Duodenal mucosa (tissue), 2 donors: ENCODE data around the gene TFEB.
A peak's percentile ranks its signal among the peaks of the same experiment; 100 is the strongest.

ENCODE experiments used
- H3K27ac ChIP-seq: one replicate; pipeline ENCODE4 v1.7.0; 2013; ENCODE audit warnings: low read depth, low read length
- H3K27me3 ChIP-seq, 2 donors: one replicate each; pipeline ENCODE4 v1.7.0; 2013; ENCODE audit warnings: low read length in 2 of 2, control low read depth in 1 of 2; ENCODE audit not compliant: insufficient read depth in 2 of 2, control insufficient read depth in 1 of 2
- H3K36me3 ChIP-seq, 2 donors: one replicate each; pipeline ENCODE4 v1.7.0; 2013; ENCODE audit warnings: low read length in 2 of 2, control low read depth in 1 of 2; ENCODE audit not compliant: insufficient read depth in 2 of 2, control insufficient read depth in 1 of 2
- H3K4me1 ChIP-seq, 2 donors: one replicate each; pipeline ENCODE4 v1.7.0; 2013; ENCODE audit warnings: low read length in 2 of 2, control low read depth in 1 of 2; ENCODE audit not compliant: insufficient read depth in 2 of 2, control insufficient read depth in 1 of 2
- H3K4me3 ChIP-seq, 2 donors: one replicate each; pipeline ENCODE4 v1.7.0; 2013; ENCODE audit warnings: low read length in 2 of 2, low read depth in 1 of 2
- H3K9ac ChIP-seq, 2 donors: one replicate each; pipeline ENCODE4 v1.7.0; 2013; ENCODE audit warnings: low read length in 2 of 2, low read depth in 1 of 2
- H3K9me3 ChIP-seq, 2 donors: one replicate each; pipeline ENCODE4 v1.7.0; 2013; ENCODE audit warnings: low read length in 2 of 2, control low read depth in 1 of 2; ENCODE audit not compliant: control insufficient read depth in 1 of 2

The TFEB gene

DNA sequence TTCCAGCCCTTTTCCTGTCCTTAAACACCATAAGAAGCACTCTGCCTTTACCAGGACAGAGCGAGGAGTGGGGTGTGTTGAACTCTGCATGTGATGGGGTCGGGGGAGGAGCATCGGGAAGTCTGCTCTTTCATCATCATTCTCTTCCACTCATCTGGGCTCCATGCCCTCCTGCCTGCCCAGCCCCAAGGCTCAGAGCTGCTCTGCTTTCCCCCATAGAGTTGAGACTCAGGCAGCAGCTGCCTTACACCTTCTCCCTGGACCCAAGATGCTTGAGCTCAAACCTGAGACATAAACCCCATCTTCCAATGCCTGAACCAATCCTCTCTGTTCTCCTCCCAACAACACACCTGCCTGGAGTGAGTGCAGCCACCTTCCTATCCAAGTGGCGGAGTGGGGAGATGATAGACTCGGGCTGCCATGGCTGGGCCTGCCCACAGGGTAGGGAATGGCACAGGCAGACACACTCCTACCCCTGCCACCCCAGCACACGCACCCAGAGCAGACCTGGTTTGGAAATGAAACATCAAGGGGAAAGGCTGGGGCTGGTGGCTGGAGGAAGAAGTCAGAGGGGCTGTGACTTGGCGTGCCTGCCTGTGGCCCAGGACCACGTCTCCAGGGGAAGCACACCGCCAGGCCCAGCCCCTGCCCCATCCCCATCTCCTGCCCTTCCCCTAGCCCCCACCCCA is 28.4 kb downstream of the TFEB start:
- Histone ChIP-seq H3K27me3 (no peaks in the 10 kb centered on the region), H3K4me3 (no peak overlapping the region), H3K36me3 (no peaks in the 10 kb centered on the region), H3K27ac (peak overlapping the region; percentile 5), H3K9me3 (no peaks in the 10 kb centered on the region), H3K4me1 (peaks cover 23 to 32% of the 10 kb centered on the region in 2 donors), H3K9ac (no peak overlapping the region)

DNA sequence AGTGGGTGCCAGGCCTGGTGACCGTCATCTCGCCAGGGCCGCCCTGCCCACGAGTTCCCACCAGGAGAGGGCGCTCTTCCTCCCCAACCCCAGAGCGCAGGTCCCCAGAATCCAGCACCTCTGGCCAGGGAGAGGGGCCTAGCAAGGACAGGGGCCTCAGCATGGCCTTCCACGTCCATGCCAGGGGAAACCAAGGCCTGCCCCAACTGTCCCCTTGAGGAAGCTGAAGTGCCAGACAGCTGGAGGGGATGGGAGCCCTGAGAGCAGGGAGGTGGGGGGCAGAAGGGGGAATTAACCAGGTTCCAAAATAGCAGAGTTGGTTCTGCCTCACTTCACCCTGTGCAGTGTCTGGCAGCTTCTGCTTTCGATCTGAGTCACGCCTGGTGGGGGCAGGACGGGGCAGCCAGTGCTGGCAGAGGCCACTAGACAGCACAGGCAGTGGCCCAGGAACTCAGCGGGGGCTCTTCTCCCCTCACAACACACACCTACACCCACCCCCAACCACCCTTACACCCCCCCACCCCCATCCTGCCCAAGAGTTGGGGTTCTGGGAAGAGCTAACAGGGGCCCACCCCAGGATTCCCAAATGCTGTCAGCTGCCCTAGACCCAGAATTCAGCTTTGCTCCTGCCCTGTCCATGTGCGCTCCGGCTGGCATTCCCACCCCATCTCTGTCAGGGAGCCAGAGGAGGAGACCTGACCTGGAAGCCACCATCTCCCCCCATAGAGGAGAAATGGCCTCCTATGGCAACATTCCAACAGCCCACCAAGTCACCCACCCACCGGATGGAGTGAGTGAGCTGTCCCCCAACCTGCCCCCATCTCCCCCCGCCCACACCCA is 29.2 kb downstream of the TFEB start:
- peaks cover 23 to 32% of the 10 kb centered on the region in 2 donors for H3K4me1 ChIP-seq

DNA sequence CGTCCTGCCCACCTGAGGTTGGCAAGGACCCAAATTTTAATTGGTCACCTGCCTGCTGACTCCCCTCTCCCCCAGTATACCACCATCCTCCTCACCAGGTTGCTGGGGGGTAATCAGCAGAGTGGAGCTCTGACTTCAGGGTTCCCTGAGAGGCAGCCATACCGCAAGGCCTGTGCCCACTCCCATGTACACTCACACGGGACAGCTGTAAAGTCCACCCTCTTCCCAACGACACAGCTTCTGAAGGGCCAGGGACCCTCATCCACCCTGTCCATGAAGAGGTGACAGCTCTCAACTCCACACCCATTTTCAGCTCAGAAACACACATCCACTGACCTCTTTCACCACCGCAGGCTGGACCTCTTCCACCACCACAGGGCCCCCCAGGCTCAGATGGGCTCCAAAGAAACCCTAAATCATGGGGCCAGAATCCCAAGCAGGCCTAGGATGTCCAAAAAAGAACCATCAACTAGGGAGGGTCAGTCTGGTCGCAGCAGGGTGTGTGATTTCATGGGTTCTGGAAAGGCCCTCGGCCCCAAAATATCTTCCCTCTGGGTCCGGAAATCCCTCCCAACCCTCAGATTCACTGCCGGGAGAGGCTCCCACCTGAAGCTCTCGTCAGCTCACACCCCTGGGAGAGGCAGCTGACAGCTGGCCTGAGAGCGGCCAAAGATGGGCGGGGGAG is 30.0 kb downstream of the TFEB start:
- H3K27me3 ChIP-seq = no peaks in the 10 kb centered on the region
- peak overlapping the region in 1 of 2 donors; percentile 12 for H3K9ac ChIP-seq
- H3K9me3 ChIP-seq = no peaks in the 10 kb centered on the region
- H3K27ac ChIP-seq = no peak overlapping the region
- H3K4me1 ChIP-seq = peaks cover 23 to 32% of the 10 kb centered on the region in 2 donors
- no peaks in the 10 kb centered on the region for H3K36me3 ChIP-seq
- H3K4me3 ChIP-seq = no peak overlapping the region

More for the DNA sequence above, 29.2 kb downstream of the TFEB start:
- H3K27ac ChIP-seq = peak overlapping the region; percentile 22
- H3K9me3 ChIP-seq = no peaks in the 10 kb centered on the region
- H3K27me3 ChIP-seq = no peaks in the 10 kb centered on the region
- no peaks in the 10 kb centered on the region for H3K36me3 ChIP-seq
- no peak overlapping the region for H3K4me3 ChIP-seq
- H3K9ac ChIP-seq = peak overlapping the region in 1 of 2 donors; percentile 12

DNA sequence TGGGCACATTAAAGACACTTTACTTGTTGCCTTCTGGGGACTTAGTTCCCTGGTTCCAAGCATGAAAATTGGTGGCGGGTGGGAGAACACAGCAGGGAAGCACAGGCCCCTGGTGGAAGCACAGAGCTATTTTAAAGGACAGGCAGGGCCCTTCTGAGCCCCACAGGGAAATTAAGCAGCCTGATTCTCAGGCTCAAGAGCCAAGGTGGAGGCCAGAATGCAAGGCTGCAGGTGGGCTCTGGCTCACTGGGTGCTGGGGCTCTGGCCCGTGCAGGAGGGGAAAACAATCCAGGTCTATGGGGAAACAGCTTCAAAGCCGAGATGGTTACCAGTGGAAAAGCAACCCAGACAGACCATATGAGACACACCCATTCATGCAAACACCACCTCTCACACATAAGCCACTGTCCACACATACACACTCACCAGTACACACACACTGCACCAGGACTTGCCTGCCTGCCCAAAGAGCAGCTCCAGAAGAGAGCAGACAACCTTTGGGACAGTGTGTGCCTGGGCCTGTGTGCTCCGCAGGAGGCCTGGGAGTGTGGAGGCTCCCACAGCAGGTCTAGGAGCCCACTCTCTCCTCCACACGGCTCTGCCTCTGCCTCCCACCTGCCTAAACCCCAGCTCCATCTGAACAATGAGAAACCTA is 30.6 kb downstream of the TFEB start:
- H3K9ac ChIP-seq = no peak overlapping the region
- no peak overlapping the region for H3K4me3 ChIP-seq
- H3K27ac ChIP-seq = no peak overlapping the region
- no peaks in the 10 kb centered on the region for H3K9me3 ChIP-seq
- no peaks in the 10 kb centered on the region for H3K27me3 ChIP-seq
- H3K4me1 ChIP-seq = peaks cover 23 to 32% of the 10 kb centered on the region in 2 donors
- no peaks in the 10 kb centered on the region for H3K36me3 ChIP-seq

DNA sequence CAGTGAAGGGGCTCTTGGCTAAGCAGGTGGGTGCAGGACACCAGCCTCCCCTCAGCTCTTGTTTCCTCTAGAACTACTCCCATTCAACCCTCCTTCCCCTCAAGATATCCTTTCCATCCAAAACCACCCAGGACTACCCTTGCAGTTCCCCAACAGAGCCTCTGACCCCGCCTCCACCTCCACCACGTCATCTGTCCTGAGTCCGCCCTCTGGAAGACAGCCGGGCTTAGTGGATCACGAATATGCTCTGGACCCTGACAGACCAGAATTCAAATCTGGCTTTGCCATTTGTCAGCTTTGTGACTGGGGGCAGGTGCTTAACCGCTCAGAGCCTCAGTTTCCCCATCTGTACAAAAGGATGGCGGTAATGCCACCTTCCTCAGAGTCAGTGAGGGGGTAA is 31.4 kb downstream of the TFEB start:
- H3K27me3 ChIP-seq = no peaks in the 10 kb centered on the region
- H3K4me1 ChIP-seq = peaks cover 23 to 32% of the 10 kb centered on the region in 2 donors
- H3K27ac ChIP-seq = no peak overlapping the region
- H3K9ac ChIP-seq = no peak overlapping the region
- H3K36me3 ChIP-seq = no peaks in the 10 kb centered on the region
- H3K4me3 ChIP-seq = no peak overlapping the region
- no peaks in the 10 kb centered on the region for H3K9me3 ChIP-seq

DNA sequence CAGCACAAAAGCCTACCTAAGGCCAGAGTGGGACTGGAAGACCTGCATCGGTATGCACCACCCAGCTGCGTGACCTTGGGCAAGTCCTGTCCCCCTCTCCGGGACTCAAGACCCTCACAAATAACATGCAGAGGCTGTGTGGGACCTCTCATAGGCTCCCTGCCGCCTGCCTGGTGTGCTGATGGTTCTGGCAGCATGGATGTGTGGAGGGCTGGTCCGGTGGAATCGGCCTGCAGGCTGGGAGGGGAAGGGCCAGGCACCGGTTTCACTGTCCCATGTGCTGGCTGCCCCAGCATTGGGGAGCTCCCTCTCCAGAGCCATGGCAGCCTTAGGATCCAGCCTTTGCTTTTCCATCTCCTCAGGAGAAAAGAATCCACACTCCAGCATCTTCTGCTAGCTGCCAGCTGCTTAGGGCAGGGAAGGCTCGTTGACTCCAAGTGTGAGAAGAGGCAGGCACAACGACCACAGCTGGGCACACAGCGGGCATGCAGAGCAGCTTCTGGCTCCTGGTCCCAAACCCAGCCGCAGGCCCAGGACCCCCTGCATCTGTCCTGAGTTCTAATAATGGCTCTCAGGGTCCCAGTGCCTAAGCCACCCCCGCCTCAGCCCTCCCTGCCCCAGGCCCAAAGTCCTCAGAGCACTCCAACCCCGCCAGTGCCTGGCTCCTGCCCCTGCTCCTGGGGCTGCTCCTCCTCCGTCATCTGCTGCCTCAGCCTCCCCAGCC is 32.5 kb downstream of the TFEB start:
- peaks cover 23 to 28% of the 10 kb centered on the region in 2 donors for H3K4me1 ChIP-seq
- no peak overlapping the region for H3K4me3 ChIP-seq
- peaks cover 0 to 2% of the 10 kb centered on the region in 2 donors for H3K36me3 ChIP-seq
- no peak overlapping the region for H3K9ac ChIP-seq
- H3K27me3 ChIP-seq = no peaks in the 10 kb centered on the region
- H3K9me3 ChIP-seq = no peaks in the 10 kb centered on the region
- H3K27ac ChIP-seq = no peak overlapping the region

DNA sequence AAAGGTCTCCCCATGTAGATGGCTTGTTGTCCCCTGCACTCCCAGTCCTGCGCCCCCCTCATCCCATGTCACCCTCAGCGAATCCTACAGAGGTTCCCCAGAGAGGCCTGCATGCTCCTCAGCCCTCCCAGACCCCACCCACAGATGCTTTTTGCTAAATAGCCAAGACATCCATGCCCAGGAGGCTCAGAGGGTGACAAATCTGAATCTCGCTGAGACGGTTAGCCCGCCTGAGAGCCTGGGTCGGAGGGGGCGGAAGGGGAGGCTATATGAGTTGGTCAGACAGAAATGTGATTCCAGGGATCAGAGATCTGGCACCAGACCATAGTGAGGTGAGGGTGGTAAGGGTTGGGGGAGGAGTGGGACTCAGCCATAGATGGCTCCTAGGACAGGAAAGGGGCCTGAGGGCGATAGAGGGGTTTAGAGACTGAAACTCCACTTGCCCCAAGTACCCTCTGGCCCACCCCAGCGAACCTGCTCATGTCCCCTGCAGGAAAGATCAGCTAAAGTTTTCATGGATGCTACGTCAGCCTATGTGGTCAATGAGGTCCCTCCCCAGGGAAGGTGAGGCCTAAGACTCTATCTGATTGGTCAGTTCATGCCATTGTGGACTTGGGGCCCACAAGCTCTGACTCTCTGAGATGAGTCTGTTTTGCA is 33.2 kb downstream of the TFEB start:
- Histone ChIP-seq H3K27me3 (no peaks in the 10 kb centered on the region), H3K36me3 (peaks cover 0 to 3% of the 10 kb centered on the region in 2 donors), H3K4me1 (peaks cover 22 to 23% of the 10 kb centered on the region in 2 donors), H3K4me3 (no peak overlapping the region), H3K9me3 (no peaks in the 10 kb centered on the region), H3K9ac (no peak overlapping the region), H3K27ac (no peak overlapping the region)

DNA sequence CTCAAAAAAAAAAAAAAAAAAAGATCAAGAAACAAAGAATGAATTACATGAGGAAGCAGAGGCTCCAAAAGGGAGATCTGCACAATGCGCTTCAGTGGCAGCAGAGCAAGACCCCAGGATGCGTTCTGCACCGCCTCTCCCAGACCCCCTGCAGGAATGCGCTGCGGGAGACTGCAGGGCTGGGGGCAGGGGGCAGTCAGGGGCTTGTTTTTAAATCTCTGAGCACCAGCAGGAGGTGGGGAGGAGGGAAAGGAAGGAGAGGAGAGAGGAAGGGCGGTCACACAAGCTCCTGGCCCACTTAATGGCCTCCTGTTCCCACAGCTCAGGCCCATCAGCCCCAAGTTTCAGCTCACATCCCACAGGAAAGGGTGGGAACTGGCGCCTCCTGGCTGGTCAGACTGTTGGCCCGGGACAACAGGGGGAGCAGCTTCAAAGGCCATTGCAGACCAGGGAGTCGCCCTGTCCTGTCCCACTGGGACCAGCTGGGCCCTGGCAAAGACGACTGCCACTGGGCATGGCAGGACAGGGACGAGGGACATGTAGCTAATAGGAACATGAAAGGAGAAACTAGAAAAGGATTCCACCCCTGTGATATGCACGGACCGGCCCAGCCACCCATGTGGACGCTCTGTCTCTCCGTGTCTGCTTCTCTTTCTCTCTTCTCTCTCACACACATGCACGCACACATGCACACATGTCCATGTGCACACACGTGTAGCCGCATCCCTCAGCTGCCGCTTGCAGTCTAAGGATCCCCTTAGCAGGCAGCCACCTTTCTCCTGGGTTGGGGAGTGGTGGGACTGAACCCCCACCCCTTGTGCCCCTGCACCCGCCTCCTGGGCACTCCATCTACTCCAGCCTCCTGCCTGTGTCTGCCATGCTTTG is 34.7 kb downstream of the TFEB start:
- no peak overlapping the region for H3K4me3 ChIP-seq
- no peaks in the 10 kb centered on the region for H3K27me3 ChIP-seq
- H3K9ac ChIP-seq = no peak overlapping the region
- peaks cover 0 to 3% of the 10 kb centered on the region in 2 donors for H3K36me3 ChIP-seq
- H3K9me3 ChIP-seq = no peaks in the 10 kb centered on the region
- H3K4me1 ChIP-seq = peaks cover 11 to 17% of the 10 kb centered on the region in 2 donors
- no peak overlapping the region for H3K27ac ChIP-seq
